Ishikawa (cell line): Measurements from ENCODE around the gene PTBP2.
A peak's percentile ranks its signal among the peaks of the same experiment; 100 is the strongest.

Experiments
- CEBPB ChIP-seq: IDR thresholded peaks from 2 replicates; pipeline ENCODE4 v1.6.1; 2012
- CREB1 ChIP-seq: IDR thresholded peaks from 2 replicates; pipeline ENCODE4 v1.6.1; 2012; ENCODE audit warnings: low read depth
- EGR1 ChIP-seq: IDR thresholded peaks from 2 replicates; pipeline ENCODE4 v1.6.1; 2012
- EP300 ChIP-seq: IDR thresholded peaks from 2 replicates; pipeline ENCODE4 v1.6.1; 2012; ENCODE audit warnings: borderline replicate concordance
- FOXM1 ChIP-seq: IDR thresholded peaks from 2 replicates; pipeline ENCODE4 v1.6.1; 2012; ENCODE audit warnings: low read depth, borderline replicate concordance
- MAX ChIP-seq: IDR thresholded peaks from 2 replicates; pipeline ENCODE4 v1.6.1; 2012
- NFIC ChIP-seq: IDR thresholded peaks from 2 replicates; pipeline ENCODE4 v1.6.1; 2012
- RAD21 ChIP-seq: IDR thresholded peaks from 2 replicates; pipeline ENCODE4 v1.6.1; 2012; ENCODE audit warnings: low read depth
- REST ChIP-seq: IDR thresholded peaks from 2 replicates; pipeline ENCODE4 v1.6.1; 2012; ENCODE audit warnings: low read depth, mild to moderate bottlenecking
- TAF1 ChIP-seq: IDR thresholded peaks from 2 replicates; pipeline ENCODE4 v1.6.1; 2012; ENCODE audit warnings: low read depth, mild to moderate bottlenecking
- TCF12 ChIP-seq: IDR thresholded peaks from 2 replicates; pipeline ENCODE4 v1.6.1; 2012; ENCODE audit warnings: low read depth
- TEAD4 ChIP-seq: IDR thresholded peaks from 2 replicates; pipeline ENCODE4 v1.6.1; 2012
- YY1 ChIP-seq: IDR thresholded peaks from 2 replicates; pipeline ENCODE4 v1.6.1; 2012; ENCODE audit warnings: low read depth
- ZBTB7A ChIP-seq: IDR thresholded peaks from 2 replicates; pipeline ENCODE4 v1.6.1; 2012; ENCODE audit warnings: low read depth
- TF ChIP-seq, protein P1 (sequence below): IDR thresholded peaks from 2 replicates; pipeline ENCODE4 v1.6.1; 2012

The PTBP2 gene

GRCh38 chr1:96804648-96805047 lies 83.1 kb downstream of the PTBP2 start:
- TF ChIP-seq MAX = no peak

DNA sequence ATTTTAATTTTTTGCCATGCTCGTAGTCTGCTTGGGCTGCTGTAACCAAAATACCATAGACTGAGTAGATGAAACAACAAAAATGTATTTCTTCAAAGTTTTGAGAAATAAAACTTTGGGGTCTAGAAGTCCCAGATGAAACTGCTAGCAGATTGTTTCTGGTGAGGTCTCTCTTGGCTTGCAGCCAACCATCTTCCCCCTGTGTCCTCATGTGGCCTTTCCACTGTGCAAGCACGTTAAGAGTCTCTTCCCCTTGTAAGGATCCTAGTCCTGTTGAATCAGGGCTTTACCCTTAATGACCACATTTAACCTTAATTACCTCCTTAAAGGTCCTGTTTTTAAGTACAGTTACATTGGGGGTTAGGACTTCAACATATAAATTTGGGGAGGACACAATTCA lies 86.6 kb downstream of the PTBP2 start:
- no peak for TF ChIP-seq EGR1
- TF ChIP-seq NFIC = 0 out of 2 replicates have a peak, but pooled peaks have one; percentile 22

DNA sequence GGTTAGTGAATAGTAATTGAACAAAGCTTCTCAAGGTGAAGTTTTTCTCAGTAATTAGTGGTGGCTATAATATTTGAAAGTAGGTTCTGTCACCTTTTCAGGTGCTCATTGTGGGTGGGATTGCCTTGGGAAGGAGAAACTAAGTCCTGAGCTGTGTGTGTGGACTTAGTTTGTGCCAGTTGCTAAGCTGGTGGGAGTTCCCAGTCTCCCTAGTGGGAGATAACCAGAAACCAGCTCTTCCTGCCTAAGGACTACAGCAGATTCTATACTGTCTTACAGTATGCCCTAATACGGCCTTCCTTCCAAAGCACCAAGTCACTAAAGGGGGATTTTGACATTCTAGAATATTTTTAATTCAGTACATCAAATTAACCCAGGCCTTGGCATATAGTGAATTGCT lies 94.3 kb downstream of the PTBP2 start:
- TF ChIP-seq REST (no peak), TCF12 (no peak), TAF1 (no peak), EP300 (no peak), CREB1 (no peak), YY1 (no peak), EGR1 (no peak), CEBPB (no peak)

DNA sequence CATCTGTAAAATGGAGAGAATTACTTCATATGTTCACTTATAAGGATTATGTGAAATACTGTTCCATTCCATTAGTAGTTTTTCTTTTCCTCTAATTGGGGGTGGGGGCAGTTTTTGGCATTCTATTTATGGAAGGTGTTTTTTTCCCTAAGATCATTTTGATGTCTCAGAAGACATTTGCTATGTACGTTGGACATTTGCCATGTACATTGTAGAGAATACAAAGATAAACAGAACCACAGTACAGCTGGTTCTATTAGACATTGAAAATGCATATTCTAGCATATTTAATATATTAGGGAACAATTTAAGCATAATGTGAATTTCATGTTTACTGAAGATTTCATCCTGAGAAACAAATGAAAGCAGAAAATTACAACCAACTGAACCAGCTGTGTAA lies 98.5 kb downstream of the PTBP2 start:
- no peak for TF ChIP-seq TCF12

DNA sequence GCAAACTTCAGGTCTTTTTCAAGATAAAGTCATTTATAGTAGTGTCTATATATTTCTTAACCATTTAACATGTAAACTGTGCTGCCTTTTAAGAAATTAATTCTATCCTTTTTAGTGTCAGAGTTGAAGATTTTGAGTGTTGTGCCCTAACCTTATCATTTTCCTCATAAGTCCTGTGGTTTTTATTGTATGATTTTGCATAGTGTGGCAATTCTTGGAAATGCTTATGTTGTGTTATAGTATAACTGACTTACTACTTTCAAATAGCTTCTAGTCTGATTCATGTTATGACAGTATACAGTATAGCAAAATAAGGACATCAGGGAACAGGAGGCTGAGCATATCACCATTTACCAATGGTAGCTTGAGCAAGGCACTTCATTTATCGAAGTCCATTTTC lies 99.1 kb downstream of the PTBP2 start:
- no peak for TF ChIP-seq RAD21
- TF ChIP-seq NFIC = no peak
- TF ChIP-seq YY1 = no peak
- no peak for TF ChIP-seq MAX
- TF ChIP-seq CREB1 = no peak
- TF ChIP-seq TCF12 = no peak
- TF ChIP-seq CEBPB = no peak
- no peak for TF ChIP-seq TEAD4
- no peak for TF ChIP-seq ZBTB7A
- no peak for TF ChIP-seq TAF1
- TF ChIP-seq REST = no peak
- no peak for TF ChIP-seq FOXM1
- TF ChIP-seq, protein P1, sequence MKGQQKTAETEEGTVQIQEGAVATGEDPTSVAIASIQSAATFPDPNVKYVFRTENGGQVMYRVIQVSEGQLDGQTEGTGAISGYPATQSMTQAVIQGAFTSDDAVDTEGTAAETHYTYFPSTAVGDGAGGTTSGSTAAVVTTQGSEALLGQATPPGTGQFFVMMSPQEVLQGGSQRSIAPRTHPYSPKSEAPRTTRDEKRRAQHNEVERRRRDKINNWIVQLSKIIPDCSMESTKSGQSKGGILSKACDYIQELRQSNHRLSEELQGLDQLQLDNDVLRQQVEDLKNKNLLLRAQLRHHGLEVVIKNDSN = no peak
- TF ChIP-seq EGR1 = no peak
- TF ChIP-seq EP300 = no peak

- TF ChIP-seq TEAD4 (no peak), RAD21 (no peak), NFIC (no peak), TAF1 (no peak), REST (no peak), EGR1 (no peak), FOXM1 (no peak), ZBTB7A (no peak), YY1 (no peak), CEBPB (no peak), CREB1 (no peak), TCF12 (no peak), EP300 (no peak), MAX (no peak)
- TF ChIP-seq, protein P1 = no peak
Observed at GRCh38 chr1:96825231-96825630, 103.6 kb downstream of the PTBP2 start.
